Prostate gland (tissue), 2 donors: ENCODE data around the gene LIN9.

Source experiments
- POLR2A ChIP-seq: fragments of 450-650 bp; IDR thresholded peaks from one replicate; pipeline ENCODE4 v1.6.1; 2016; ENCODE audit warnings: antibody characterized with exemption, mild to moderate bottlenecking
- TF ChIP-seq, protein P1 (sequence below), 4 experiments: fragments of 200-600 bp in 2 of 4; fragments of 450-650 bp in 2 of 4; sonication (generic) in 2 of 4; IDR thresholded peaks; 1 replicate in 3 of 4; 2 replicates in 1 of 4; pipeline ENCODE4 v1.5.1; 2016 to 2019; ENCODE audit warnings: antibody characterized with exemption in 4 of 4, mild to moderate bottlenecking in 2 of 4, moderate library complexity in 2 of 4

DNA sequence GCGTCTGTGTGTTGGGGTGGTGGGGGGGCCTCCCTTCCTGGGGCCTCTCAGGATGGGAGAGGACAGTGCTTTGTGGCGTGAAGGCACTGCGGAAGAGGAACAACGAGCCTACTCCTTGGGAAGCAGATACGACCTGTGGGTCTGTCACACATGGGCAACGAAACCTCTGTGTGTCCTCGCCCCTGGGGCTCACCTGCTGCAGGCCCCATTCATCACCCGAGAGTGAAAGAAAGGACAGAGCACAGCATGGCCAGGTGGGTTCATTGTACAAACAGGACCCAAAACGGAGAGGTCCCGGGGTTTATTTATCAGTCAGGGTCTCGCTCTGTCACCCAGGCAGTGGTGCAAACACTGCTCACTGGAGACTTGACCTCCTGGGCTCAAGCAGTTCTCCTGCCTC, 40.1 kb upstream of the LIN9 start:
- TF ChIP-seq, protein P1, sequence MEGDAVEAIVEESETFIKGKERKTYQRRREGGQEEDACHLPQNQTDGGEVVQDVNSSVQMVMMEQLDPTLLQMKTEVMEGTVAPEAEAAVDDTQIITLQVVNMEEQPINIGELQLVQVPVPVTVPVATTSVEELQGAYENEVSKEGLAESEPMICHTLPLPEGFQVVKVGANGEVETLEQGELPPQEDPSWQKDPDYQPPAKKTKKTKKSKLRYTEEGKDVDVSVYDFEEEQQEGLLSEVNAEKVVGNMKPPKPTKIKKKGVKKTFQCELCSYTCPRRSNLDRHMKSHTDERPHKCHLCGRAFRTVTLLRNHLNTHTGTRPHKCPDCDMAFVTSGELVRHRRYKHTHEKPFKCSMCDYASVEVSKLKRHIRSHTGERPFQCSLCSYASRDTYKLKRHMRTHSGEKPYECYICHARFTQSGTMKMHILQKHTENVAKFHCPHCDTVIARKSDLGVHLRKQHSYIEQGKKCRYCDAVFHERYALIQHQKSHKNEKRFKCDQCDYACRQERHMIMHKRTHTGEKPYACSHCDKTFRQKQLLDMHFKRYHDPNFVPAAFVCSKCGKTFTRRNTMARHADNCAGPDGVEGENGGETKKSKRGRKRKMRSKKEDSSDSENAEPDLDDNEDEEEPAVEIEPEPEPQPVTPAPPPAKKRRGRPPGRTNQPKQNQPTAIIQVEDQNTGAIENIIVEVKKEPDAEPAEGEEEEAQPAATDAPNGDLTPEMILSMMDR (IDR thresholded peaks at IDR 0.05) = no peak
- no peak for TF ChIP-seq POLR2A
